B cell (primary cell): ENCODE measurements around the gene PRAMEF1.

Experiments
- CTCF ChIP-seq: fragments of 200-600 bp; IDR thresholded peaks from one replicate; pipeline ENCODE4 v1.8.0; 2022; ENCODE audit warnings: antibody characterized with exemption, mild to moderate bottlenecking
- EZH2 ChIP-seq: IDR thresholded peaks from 2 replicates; pipeline ENCODE4 v1.6.1; 2012; ENCODE audit warnings: borderline replicate concordance, low read depth, mild to moderate bottlenecking, moderate library complexity, low read length; ENCODE audit not compliant: insufficient read depth, poor library complexity, severe bottlenecking

DNA sequence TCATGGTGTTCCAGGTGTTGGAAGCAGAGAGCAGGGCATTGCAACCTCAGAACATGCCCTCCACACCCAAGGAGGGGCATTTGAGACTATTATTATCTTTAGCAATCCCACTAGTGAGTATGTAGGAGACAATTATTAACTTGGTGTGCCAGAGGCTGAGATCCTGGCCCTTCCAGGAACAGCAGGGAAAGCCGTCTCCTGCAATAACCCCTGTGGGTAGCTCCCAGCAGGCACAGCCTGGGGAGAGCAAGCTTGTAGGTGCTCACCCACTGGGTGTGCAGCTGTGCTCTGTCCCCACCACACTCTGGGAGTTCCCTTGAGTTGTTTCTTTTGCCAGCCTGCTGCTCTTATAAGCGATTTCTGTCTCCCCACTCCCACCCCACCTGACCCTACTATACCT is 34.9 kb upstream of the PRAMEF1 start:
- TF ChIP-seq CTCF (no peak), EZH2 (no peak)
